Suprapubic skin (tissue), 4 donors: ENCODE measurements around the gene OR6Q1. TPM values are rescaled to one million over a fixed set of nuclear protein-coding genes. Genes with fewer than 3 reads are reported as not detected.

ENCODE experiments used
- DNase-seq, 2 donors: peaks; one replicate each; pipeline ENCODE4 v3.0.0-alpha.2; 2019; ENCODE audit warnings: low spot score in 2 of 2
- H3K27ac ChIP-seq: fragments of 200-600 bp; sonication (generic); one replicate; pipeline ENCODE4 v1.5.1; 2019
- H3K27me3 ChIP-seq: fragments of 200-600 bp; sonication (generic); one replicate; pipeline ENCODE4 v1.5.1; 2019
- H3K36me3 ChIP-seq: fragments of 200-600 bp; sonication (generic); one replicate; pipeline ENCODE4 v1.5.1; 2019
- H3K4me1 ChIP-seq: fragments of 200-600 bp; sonication (generic); one replicate; pipeline ENCODE4 v1.5.1; 2019
- H3K4me3 ChIP-seq: fragments of 200-600 bp; sonication (generic); one replicate; pipeline ENCODE4 v1.5.1; 2019; ENCODE audit warnings: mild to moderate bottlenecking
- H3K9me3 ChIP-seq: fragments of 200-600 bp; sonication (generic); one replicate; pipeline ENCODE4 v1.5.1; 2019
- CTCF ChIP-seq, 2 donors: fragments of 200-600 bp in 1 of 2; fragments of 450-650 bp in 1 of 2; sonication (generic) in 1 of 2; IDR thresholded peaks; one replicate each; pipeline ENCODE4 v1.5.1; 2016 to 2019; ENCODE audit warnings: antibody characterized with exemption in 2 of 2, mild to moderate bottlenecking in 1 of 2, moderate library complexity in 1 of 2
- EP300 ChIP-seq: sonication (generic); formaldehyde crosslinking; IDR thresholded peaks from one replicate; pipeline ENCODE4 v1.6.1; 2017; ENCODE audit warnings: antibody characterized with exemption
- POLR2A ChIP-seq, 2 donors: fragments of 450-650 bp; IDR thresholded peaks; one replicate each; pipeline ENCODE4 v1.6.1; 2017; ENCODE audit warnings: antibody characterized with exemption in 2 of 2, mild to moderate bottlenecking in 2 of 2, moderate library complexity in 2 of 2
- POLR2AphosphoS5 ChIP-seq, 3 donors: sonication (generic); formaldehyde crosslinking; IDR thresholded peaks; one replicate each; pipeline ENCODE4 v1.6.1; 2017; ENCODE audit warnings: antibody characterized with exemption in 3 of 3
- WGBS: methylation state at CpG from one replicate; pipeline ENCODE4 v1.1.5; 2018; 5-methylcytosine and 5-hydroxymethylcytosine counted together
- total RNA-seq, 4 donors: library from RNA; depleted of rRNA; stranded (reverse); fragments of >200 nt; gene quantifications; one replicate each; pipeline ENCODE4 v1.1.0, GENCODE V29; 2016

OR6Q1 gene
- total RNA-seq, 4 donors from 2014 or later: 1.1 TPM; not detected in 3

GRCh38 chr11:58055806-58056401, 25.2 kb downstream of the OR6Q1 start:
- no peak overlapping the region for H3K4me3 ChIP-seq
- no peaks in the 10 kb centered on the region for H3K4me1 ChIP-seq
- no peaks in the 10 kb centered on the region for H3K9me3 ChIP-seq
- no peak for DNase-seq
- H3K27ac ChIP-seq: no peak overlapping the region
- TF ChIP-seq CTCF (IDR thresholded peaks at IDR 0.05) (no peak), POLR2AphosphoS5 (IDR thresholded peaks at IDR 0.05) (no peak), POLR2A (IDR thresholded peaks at IDR 0.05) (no peak), EP300 (no peak)
- H3K27me3 ChIP-seq: no peaks in the 10 kb centered on the region
- 78% methylated on average over 1 of the region's 1 CpG for WGBS
- H3K36me3 ChIP-seq: no peaks in the 10 kb centered on the region

- Histone ChIP-seq H3K4me3 (no peak overlapping the region), H3K27ac (no peak overlapping the region), H3K27me3 (no peaks in the 10 kb centered on the region), H3K36me3 (no peaks in the 10 kb centered on the region), H3K9me3 (no peaks in the 10 kb centered on the region), H3K4me1 (no peaks in the 10 kb centered on the region)
- no peak for DNase-seq
- 74% methylated on average over 3 of the region's 3 CpGs for WGBS
- TF ChIP-seq POLR2AphosphoS5 (IDR thresholded peaks at IDR 0.05) (no peak), POLR2A (IDR thresholded peaks at IDR 0.05) (no peak), CTCF (IDR thresholded peaks at IDR 0.05) (no peak), EP300 (no peak)
Observed at GRCh38 chr11:58057481-58057880, 26.7 kb downstream of the OR6Q1 start.

- Histone ChIP-seq H3K27ac (no peak overlapping the region), H3K4me3 (no peak overlapping the region), H3K27me3 (no peaks in the 10 kb centered on the region), H3K36me3 (no peaks in the 10 kb centered on the region), H3K4me1 (no peaks in the 10 kb centered on the region), H3K9me3 (no peaks in the 10 kb centered on the region)
- WGBS: 77% methylated on average over 12 of the region's 13 CpGs
- DNase-seq: no peak
- TF ChIP-seq POLR2A (IDR thresholded peaks at IDR 0.05): no peak
- no peak for TF ChIP-seq EP300
- TF ChIP-seq POLR2AphosphoS5 (IDR thresholded peaks at IDR 0.05): no peak
- no peak for TF ChIP-seq CTCF (IDR thresholded peaks at IDR 0.05)
Observed at GRCh38 chr11:58058276-58059006, 27.7 kb downstream of the OR6Q1 start.

DNA sequence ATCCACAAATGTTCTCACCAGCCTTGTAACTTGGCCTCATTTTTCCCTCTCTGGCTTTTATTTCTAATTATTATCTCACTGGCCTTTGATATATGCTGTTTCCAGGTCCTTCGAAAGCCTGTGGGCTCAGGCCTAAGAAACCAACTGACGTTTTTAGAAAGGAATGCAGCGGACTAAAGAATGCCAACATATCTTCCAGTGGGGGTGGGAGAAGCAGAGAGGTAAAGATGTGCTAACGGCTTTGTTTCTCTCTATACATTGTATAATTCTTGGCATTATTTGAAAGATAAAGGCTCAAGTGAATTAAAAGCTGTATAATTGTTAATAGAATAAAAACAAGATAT, 28.2 kb downstream of the OR6Q1 start:
- no peaks in the 10 kb centered on the region for H3K9me3 ChIP-seq
- DNase-seq: no peak
- no peaks in the 10 kb centered on the region for H3K4me1 ChIP-seq
- no peak overlapping the region for H3K4me3 ChIP-seq
- WGBS: 54% methylated on average over 4 of the region's 4 CpGs
- TF ChIP-seq CTCF (IDR thresholded peaks at IDR 0.05): no peak
- no peak for TF ChIP-seq POLR2AphosphoS5 (IDR thresholded peaks at IDR 0.05)
- TF ChIP-seq POLR2A (IDR thresholded peaks at IDR 0.05): no peak
- TF ChIP-seq EP300: no peak
- H3K27me3 ChIP-seq: no peaks in the 10 kb centered on the region
- H3K27ac ChIP-seq: no peak overlapping the region
- no peaks in the 10 kb centered on the region for H3K36me3 ChIP-seq

DNA sequence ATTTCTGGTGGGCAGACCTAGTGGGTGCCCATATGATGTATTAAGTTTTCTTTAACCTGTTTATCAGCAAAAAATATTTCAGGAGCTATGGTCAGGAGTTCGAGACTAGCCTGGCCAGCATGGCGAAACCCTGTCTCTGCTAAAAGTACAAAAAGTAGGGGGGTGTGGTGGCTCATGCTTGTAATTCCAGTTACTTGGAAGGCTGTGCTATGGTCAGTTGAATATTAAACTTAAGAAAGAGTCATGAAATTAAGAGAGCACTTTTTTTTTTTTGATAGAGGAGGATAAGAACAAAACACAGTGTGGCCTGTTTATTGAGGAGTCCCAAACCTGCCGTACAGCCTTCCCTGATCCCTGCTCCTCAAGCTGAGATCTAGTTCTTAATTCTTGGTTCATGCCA, 29.8 kb downstream of the OR6Q1 start:
- no peak overlapping the region for H3K27ac ChIP-seq
- no peaks in the 10 kb centered on the region for H3K36me3 ChIP-seq
- no peaks in the 10 kb centered on the region for H3K4me1 ChIP-seq
- 90% methylated on average over 3 of the region's 3 CpGs for WGBS
- TF ChIP-seq POLR2AphosphoS5 (IDR thresholded peaks at IDR 0.05) (no peak), EP300 (no peak), CTCF (IDR thresholded peaks at IDR 0.05) (no peak), POLR2A (IDR thresholded peaks at IDR 0.05) (no peak)
- no peaks in the 10 kb centered on the region for H3K27me3 ChIP-seq
- no peak overlapping the region for H3K4me3 ChIP-seq
- DNase-seq: no peak
- H3K9me3 ChIP-seq: no peaks in the 10 kb centered on the region
